Renal pelvis (tissue), 4 donors: Measurements from ENCODE around the gene CAPN13. TPM values are rescaled to one million over a fixed set of nuclear protein-coding genes. Genes with fewer than 3 reads are reported as not detected.

Experiments used
- DNase-seq: peaks from one replicate; pipeline ENCODE4 v3.0.0-alpha.2; 2013
- polyA plus RNA-seq, 3 donors: library from polyadenylated mRNA; unstranded; fragments of 120-200 nt; gene quantifications; one replicate each; pipeline ENCODE4 v1.2.1, GENCODE V29; 2013; ENCODE audit not compliant: insufficient read length in 3 of 3

CAPN13 gene
- polyA plus RNA-seq, 3 donors = 1.4 to 3.4 (median 3.1) TPM

- no peak for DNase-seq
Observed at GRCh38 chr2:30684026-30684425, 123.2 kb downstream of the CAPN13 start.

GRCh38 chr2:30683236-30683956, 123.8 kb downstream of the CAPN13 start:
- DNase-seq = no peak

GRCh38 chr2:30681022-30681421, 126.2 kb downstream of the CAPN13 start:
- DNase-seq = no peak

GRCh38 chr2:30680121-30680520, 127.1 kb downstream of the CAPN13 start:
- no peak for DNase-seq

GRCh38 chr2:30679426-30680088, 127.7 kb downstream of the CAPN13 start:
- no peak for DNase-seq

GRCh38 chr2:30678410-30679137, 128.7 kb downstream of the CAPN13 start:
- no peak for DNase-seq

- DNase-seq = no peak
Observed at GRCh38 chr2:30677861-30678385, 129.3 kb downstream of the CAPN13 start.

GRCh38 chr2:30677231-30677630, 130.0 kb downstream of the CAPN13 start:
- no peak for DNase-seq

GRCh38 chr2:30675758-30676157, 131.5 kb downstream of the CAPN13 start:
- no peak for DNase-seq

GRCh38 chr2:30673127-30673526, 134.1 kb downstream of the CAPN13 start:
- no peak for DNase-seq
